OCI-LY7 (cell line): ENCODE measurements around the gene ZNF652. TPM values are rescaled to one million over a fixed set of nuclear protein-coding genes. Genes with fewer than 3 reads are reported as not detected.
A peak's percentile ranks its signal among the peaks of the same experiment; 100 is the strongest.

ENCODE experiments used
- Bru-seq: library from RNA; stranded (reverse); fragments of 400-500 nt; gene quantifications from one replicate; lab custom pipeline; 2021; lab: Mats Ljungman, UMichigan
- BruChase-seq, 2 experiments: library from RNA; stranded (reverse); fragments of 400-500 nt; gene quantifications; one replicate each; lab custom pipeline; 2021; lab: Mats Ljungman, UMichigan
- BruUV-seq: library from RNA; stranded (reverse); fragments of 400-500 nt; replicated peaks from 2 replicates; lab custom pipeline; 2021; lab: Mats Ljungman, UMichigan
- CTCF ChIA-PET: fragments of 300-600 bp; sonication (Branson Sonifier 250); formaldehyde crosslinking; loops from one replicate; lab custom pipeline; 2022; ENCODE audit warnings: antibody characterized with exemption; ENCODE audit not compliant: unreplicated experiment; lab: Charles Lee
- POLR2A ChIA-PET: fragments of 300-600 bp; sonication (Branson Sonifier 250); formaldehyde crosslinking; loops from one replicate; lab custom pipeline; 2022; ENCODE audit warnings: antibody characterized with exemption; lab: Charles Lee
- DNase-seq: peaks from one replicate; pipeline ENCODE4 v3.0.0-alpha.2; 2015; ENCODE audit warnings: low spot score
- H2AFZ ChIP-seq: fragments of 200-600 bp; sonication (generic), shearing (Covaris generic); 2 replicates; pipeline ENCODE4 v1.6.1; 2014; ENCODE audit warnings: mild to moderate bottlenecking, antibody characterized with exemption, low read length, moderate library complexity
- H3K27ac ChIP-seq: fragments of 200-600 bp; sonication (generic); 2 replicates; pipeline ENCODE4 v1.5.1; 2014; ENCODE audit warnings: mixed run types, low read depth, mild to moderate bottlenecking, moderate library complexity, low read length, inconsistent platforms; ENCODE audit not compliant: poor library complexity, severe bottlenecking
- H3K36me3 ChIP-seq: fragments of 200-600 bp; sonication (generic); 2 replicates; pipeline ENCODE4 v1.6.1; 2014; ENCODE audit warnings: mild to moderate bottlenecking, antibody characterized with exemption, low read length, moderate library complexity, mixed read lengths; ENCODE audit not compliant: insufficient read depth
- H3K4me1 ChIP-seq: fragments of 200-600 bp; sonication (generic); 2 replicates; pipeline ENCODE4 v1.5.1; 2014; ENCODE audit warnings: mild to moderate bottlenecking, low read length; ENCODE audit not compliant: insufficient read depth, poor library complexity, severe bottlenecking
- H3K4me2 ChIP-seq: fragments of 200-600 bp; sonication (generic); 2 replicates; pipeline ENCODE4 v1.6.1; 2014; ENCODE audit warnings: mild to moderate bottlenecking, low read length
- H3K4me3 ChIP-seq: fragments of 200-600 bp; sonication (generic); 2 replicates; pipeline ENCODE4 v1.5.1; 2014; ENCODE audit warnings: mild to moderate bottlenecking, low read depth, low read length; ENCODE audit not compliant: poor library complexity, severe bottlenecking
- H3K79me2 ChIP-seq: fragments of 200-600 bp; sonication (generic); 2 replicates; pipeline ENCODE4 v1.6.1; 2016; ENCODE audit warnings: low read depth, mild to moderate bottlenecking, low read length, moderate library complexity, mixed read lengths; ENCODE audit not compliant: insufficient read depth
- H3K9me2 ChIP-seq: fragments of 200-600 bp; sonication (generic); 2 replicates; pipeline ENCODE4 v1.6.1; 2016; ENCODE audit warnings: mild to moderate bottlenecking, low read length, mixed read lengths; ENCODE audit not compliant: insufficient read depth
- H3K9me3 ChIP-seq: fragments of 200-600 bp; sonication (generic); 2 replicates; pipeline ENCODE4 v1.6.1; 2014; ENCODE audit warnings: mild to moderate bottlenecking, mixed run types, low read length, mixed read lengths
- H4K20me1 ChIP-seq: fragments of 200-600 bp; sonication (generic); 2 replicates; pipeline ENCODE4 v1.6.1; 2014; ENCODE audit warnings: mild to moderate bottlenecking, antibody characterized with exemption, low read length, moderate library complexity, mixed read lengths; ENCODE audit not compliant: insufficient read depth
- EZH2phosphoT487 ChIP-seq: fragments of 200-600 bp; sonication (generic); IDR thresholded peaks from 2 replicates; pipeline ENCODE4 v1.6.1; 2018; ENCODE audit warnings: low read depth, borderline replicate concordance, mild to moderate bottlenecking, mixed run types, antibody characterized with exemption, low read length, moderate library complexity, mixed read lengths
- intact Hi-C: fragments of 100-400 bp; cut with micrococcal nuclease; formaldehyde crosslinking; loops from one replicate; pipeline ENCODE4 v1.10.0; 2022; ENCODE audit not compliant: unreplicated experiment
- long read RNA-seq: library from polyadenylated mRNA; stranded (forward); transcript quantifications from one replicate; pipeline ENCODE4 v2.0.0, GENCODE V29; 2022
- total RNA-seq, 2 experiments: library from RNA; depleted of rRNA in 1 of 2; stranded (reverse); fragments of >200 nt in 1 of 2; shearing (Covaris generic) in 1 of 2; gene quantifications; 2 replicates each; pipeline ENCODE4 v1.2.3, GENCODE V29; 2014 to 2022
- TF ChIP-seq, protein P1 (sequence below): fragments of 200-600 bp; sonication (generic); conservative IDR thresholded peaks from 2 replicates; pipeline ENCODE4 v1.5.1; 2014; ENCODE audit warnings: mild to moderate bottlenecking, antibody characterized with exemption, low read length, moderate library complexity, mixed read lengths

The ZNF652 gene
- total RNA-seq (2014; rRNA removed; shearing (Covaris generic)) (35.4 and 36.8 TPM in 2 replicates), total RNA-seq (2022) (69.7 and 81.0 TPM in 2 replicates), Bru-seq, nascent RNA (percentile 86 among the genes with signal in this experiment), BruChase-seq, experiment 1, labeled RNA remaining after a 6-hour chase (percentile 91 among the genes with signal in this experiment), BruChase-seq, experiment 2, labeled RNA remaining after a 2-hour chase (percentile 92 among the genes with signal in this experiment)
- long read RNA-seq, full-length matches to known transcripts = 2 of 18 reads
- long read RNA-seq, partial matches to known transcripts = 9 of 18 reads
- long read RNA-seq, other reads (novel, unspliced or antisense) = 7 of 18 reads

DNA sequence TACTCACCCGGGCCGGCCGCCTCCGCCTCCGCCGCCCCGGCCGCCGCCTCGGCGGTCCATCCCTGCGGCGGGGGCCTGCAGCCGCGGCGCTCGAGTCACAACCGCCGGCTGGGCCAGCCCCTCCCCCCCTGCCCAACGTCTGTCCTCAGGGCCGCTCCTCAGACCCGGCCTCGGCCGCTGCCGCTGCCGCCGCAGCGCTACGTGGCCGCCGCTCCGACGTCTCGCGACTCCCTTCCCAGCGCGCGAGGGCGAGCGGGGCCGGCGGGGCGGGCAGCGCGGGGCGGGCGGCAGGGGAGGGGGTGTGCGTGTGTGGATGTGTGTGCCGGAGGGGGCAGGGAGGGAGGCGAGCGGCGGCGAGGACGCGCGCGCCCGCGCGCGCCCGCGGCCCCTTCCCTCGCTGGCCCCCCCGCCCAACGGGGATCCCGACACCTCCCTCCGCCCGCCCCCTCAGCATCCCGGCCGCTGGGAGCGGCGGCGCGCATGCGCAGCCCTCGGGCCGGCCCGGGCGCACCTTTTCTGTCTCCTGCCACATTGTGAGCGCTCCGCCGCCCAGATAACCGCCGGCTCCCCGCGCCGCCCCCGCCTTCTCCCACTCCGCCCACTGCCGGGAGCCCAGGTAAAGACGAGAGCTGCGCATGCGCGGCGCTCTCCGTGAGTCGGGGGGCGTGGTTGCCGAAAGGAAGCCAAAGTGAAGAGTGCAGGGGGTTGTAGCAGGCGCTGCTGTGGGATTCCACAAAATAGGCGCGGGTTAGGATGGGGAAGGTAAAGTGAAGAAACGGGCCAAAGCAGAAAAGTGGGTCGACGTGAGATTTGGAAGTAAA, at the start of gene ZNF652:
ZNF652 (minus strand) TSS at position 349 of the 821 bp plus-strand sequence. CDS start 44,525 bp downstream, outside the sequence.
- H2AFZ ChIP-seq = peak within 1 kb of the TSS; percentile 70; the same call in 1 of the 2 replicates

DNA sequence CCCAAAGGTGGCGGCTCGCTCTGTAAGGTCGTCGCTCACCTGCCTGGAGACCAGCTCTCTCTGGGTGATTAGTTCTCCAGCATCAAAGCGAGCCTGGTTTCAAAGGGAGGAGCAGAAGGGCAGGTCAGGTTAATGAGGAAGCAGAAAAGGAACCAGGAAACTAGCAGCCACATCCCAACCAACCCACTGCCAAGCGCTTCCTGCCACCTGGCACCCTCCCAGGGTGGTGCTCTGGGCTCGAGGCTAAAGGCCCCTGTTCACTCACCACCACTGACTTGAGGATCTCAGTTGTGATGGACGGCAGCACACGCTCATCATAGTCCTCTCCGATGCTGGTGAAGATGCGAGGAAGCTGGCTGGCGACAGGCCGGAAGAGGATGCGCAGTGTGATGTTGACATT, 47.0 kb upstream of the ZNF652 start:
- no TSS peak for BruUV-seq
- no peak for TF ChIP-seq EZH2phosphoT487
- TF ChIP-seq, protein P1, sequence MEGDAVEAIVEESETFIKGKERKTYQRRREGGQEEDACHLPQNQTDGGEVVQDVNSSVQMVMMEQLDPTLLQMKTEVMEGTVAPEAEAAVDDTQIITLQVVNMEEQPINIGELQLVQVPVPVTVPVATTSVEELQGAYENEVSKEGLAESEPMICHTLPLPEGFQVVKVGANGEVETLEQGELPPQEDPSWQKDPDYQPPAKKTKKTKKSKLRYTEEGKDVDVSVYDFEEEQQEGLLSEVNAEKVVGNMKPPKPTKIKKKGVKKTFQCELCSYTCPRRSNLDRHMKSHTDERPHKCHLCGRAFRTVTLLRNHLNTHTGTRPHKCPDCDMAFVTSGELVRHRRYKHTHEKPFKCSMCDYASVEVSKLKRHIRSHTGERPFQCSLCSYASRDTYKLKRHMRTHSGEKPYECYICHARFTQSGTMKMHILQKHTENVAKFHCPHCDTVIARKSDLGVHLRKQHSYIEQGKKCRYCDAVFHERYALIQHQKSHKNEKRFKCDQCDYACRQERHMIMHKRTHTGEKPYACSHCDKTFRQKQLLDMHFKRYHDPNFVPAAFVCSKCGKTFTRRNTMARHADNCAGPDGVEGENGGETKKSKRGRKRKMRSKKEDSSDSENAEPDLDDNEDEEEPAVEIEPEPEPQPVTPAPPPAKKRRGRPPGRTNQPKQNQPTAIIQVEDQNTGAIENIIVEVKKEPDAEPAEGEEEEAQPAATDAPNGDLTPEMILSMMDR = no peak
- H3K36me3 ChIP-seq = peaks cover 89% of the 10 kb centered on the region
- intact Hi-C loops = no loop called here
- peaks cover 26% of the 10 kb centered on the region for H3K4me1 ChIP-seq
- CTCF ChIA-PET = interaction anchor here (0.9 to 1.5 kb wide), 2 partner anchors 20 to 147 kb away, joined by 4 to 5 read pairs; no protein-coding TSS in a partner anchor
- H3K79me2 ChIP-seq = peaks cover 10% of the 10 kb centered on the region
- H3K9me3 ChIP-seq = no peaks in the 10 kb centered on the region
- no peak overlapping the region for H3K4me3 ChIP-seq
- H3K27ac ChIP-seq = no peak overlapping the region
- DNase-seq = no peak
- H3K9me2 ChIP-seq = no peaks in the 10 kb centered on the region
- no peak overlapping the region for H2AFZ ChIP-seq
- no peak overlapping the region for H3K4me2 ChIP-seq
- POLR2A ChIA-PET = no interaction called here
- H4K20me1 ChIP-seq = no peaks in the 10 kb centered on the region

More for the DNA sequence above, at the start of gene ZNF652:
- Histone ChIP-seq H3K4me2 (peak within 1 kb of the TSS; percentile 99), H4K20me1 (peaks cover 33% of the 10 kb centered on the region), H3K36me3 (no peaks in the 10 kb centered on the region), H3K4me3 (peak within 1 kb of the TSS; percentile 89), H3K79me2 (peaks cover 40% of the 10 kb centered on the region), H3K4me1 (peaks cover 44% of the 10 kb centered on the region), H3K9me3 (no peaks in the 10 kb centered on the region), H3K9me2 (no peaks in the 10 kb centered on the region), H3K27ac (peak within 1 kb of the TSS; percentile 88)
- ChIA-PET POLR2A (interaction anchor here (0.5 to 1.6 kb wide), 5 partner anchors 8 to 468 kb away, joined by 3 to 4 read pairs (median 3); no protein-coding TSS in a partner anchor), CTCF (interaction anchor here (0.7 kb wide), 2 partner anchors 21 to 38 kb away, joined by 3 read pairs; no protein-coding TSS in a partner anchor)
- TF ChIP-seq, protein P1 = no peak
- no peak for TF ChIP-seq EZH2phosphoT487
- DNase-seq = peak; percentile 98
- intact Hi-C loops = loop anchor here (1.0 to 2.0 kb wide), 2 partner anchors 26 to 33 kb away; no protein-coding TSS in a partner anchor
- BruUV-seq = no TSS peak
